K562 (cell line): ENCODE measurements around the gene ATF6B. TPM values are rescaled to one million over a fixed set of nuclear protein-coding genes. Genes with fewer than 3 reads are reported as not detected.
A peak's percentile ranks its signal among the peaks of the same experiment; 100 is the strongest.

Experiments used
- ARID3B ChIP-seq: fragments of 250-450 bp; sonication (Bioruptor Pico); IDR thresholded peaks from 2 replicates; pipeline ENCODE4 v1.4.0; 2020; ENCODE audit warnings: borderline replicate concordance
- ATF2 ChIP-seq: sonication (generic); formaldehyde crosslinking; IDR thresholded peaks from 2 replicates; pipeline ENCODE4 v1.8.1; 2022; ENCODE audit warnings: missing genetic modification reagents
- BRF1 ChIP-seq: IDR thresholded peaks from 3 replicates; pipeline ENCODE4 v1.6.1; 2011; ENCODE audit warnings: borderline replicate concordance, mild to moderate bottlenecking; ENCODE audit not compliant: insufficient read length; ENCODE audit errors: extremely low read depth
- CBX1 ChIP-seq: sonication (generic); IDR thresholded peaks from 2 replicates; pipeline ENCODE4 v1.6.1; 2016; ENCODE audit warnings: antibody characterized with exemption, low read depth, mild to moderate bottlenecking
- ELF1 ChIP-seq: fragments of 200-800 bp; sonication (Bioruptor generic); IDR thresholded peaks from 2 replicates; pipeline ENCODE4 v1.6.1; 2016; ENCODE audit warnings: missing genetic modification characterization, missing compliant biosample characterization
- EZH2 ChIP-seq: IDR thresholded peaks from 2 replicates; pipeline ENCODE4 v1.6.1; 2012; ENCODE audit warnings: low read depth, mild to moderate bottlenecking, inconsistent platforms, low read length, borderline replicate concordance
- MCM7 ChIP-seq, 2 experiments: fragments of 450-650 bp; IDR thresholded peaks; 2 replicates each; pipeline ENCODE4 v1.6.1; 2016 to 2018
- MNT ChIP-seq, 2 experiments: fragments of 450-650 bp; conservative IDR thresholded peaks; 2 replicates each; pipeline ENCODE4 v1.6.1; 2017; ENCODE audit warnings: mild to moderate bottlenecking in 2 of 2, moderate library complexity in 2 of 2
- NR0B1 ChIP-seq: fragments of 450-650 bp; IDR thresholded peaks from one replicate; pipeline ENCODE4 v1.6.1; 2018; ENCODE audit warnings: mild to moderate bottlenecking, moderate library complexity; ENCODE audit not compliant: partially characterized antibody
- NR3C1 ChIP-seq: sonication (generic); formaldehyde crosslinking; IDR thresholded peaks from 2 replicates; pipeline ENCODE4 v1.8.1; 2022; ENCODE audit warnings: missing genetic modification reagents
- POLR2AphosphoS2 ChIP-seq: IDR thresholded peaks from 2 replicates; pipeline ENCODE4 v1.6.1; 2012; ENCODE audit warnings: low read length, improper control_type of control experiment
- RBFOX2 ChIP-seq: fragments of 200-400 bp; formaldehyde crosslinking; IDR thresholded peaks from 2 replicates; pipeline ENCODE4 v1.6.1; 2017; ENCODE audit warnings: low read depth, mild to moderate bottlenecking, low read length, moderate library complexity
- RUNX1 ChIP-seq: sonication (generic); IDR thresholded peaks from 2 replicates; pipeline ENCODE4 v1.6.1; 2016; ENCODE audit warnings: antibody characterized with exemption, low read depth
- SMAD1 ChIP-seq: fragments of 150-350 bp; IDR thresholded peaks from 2 replicates; pipeline ENCODE4 v1.6.1; 2014; ENCODE audit warnings: low read length, low read depth; ENCODE audit not compliant: partially characterized antibody
- ZNF143 ChIP-seq: sonication (generic); formaldehyde crosslinking; IDR thresholded peaks from 2 replicates; pipeline ENCODE4 v1.9.0; 2022; ENCODE audit warnings: mild to moderate bottlenecking, missing genetic modification reagents
- ZNF197 ChIP-seq: fragments of 200-800 bp; sonication (Bioruptor generic); IDR thresholded peaks from 2 replicates; pipeline ENCODE4 v1.6.1; 2016; ENCODE audit warnings: low read depth, missing genetic modification characterization, missing compliant biosample characterization
- ZNF57 ChIP-seq: fragments of 450-650 bp; formaldehyde crosslinking; IDR thresholded peaks from 2 replicates; pipeline ENCODE4 v1.4.0; 2020; ENCODE audit warnings: mild to moderate bottlenecking, moderate library complexity
- ZNF780A ChIP-seq: fragments of 250-450 bp; sonication (Bioruptor Pico); IDR thresholded peaks from 2 replicates; pipeline ENCODE4 v1.5.0; 2021; ENCODE audit warnings: mild to moderate bottlenecking
- ZNF785 ChIP-seq: fragments of 250-450 bp; sonication (Bioruptor Pico); IDR thresholded peaks from 2 replicates; pipeline ENCODE4 v1.4.0; 2020; ENCODE audit warnings: mild to moderate bottlenecking
- polyA plus RNA-seq, 8 experiments: library from polyadenylated mRNA; depleted of rRNA in 4 of 8; stranded (reverse) in 5 of 8; unstranded in 3 of 8; fragments of >200 nt; fragmentation: Nextera tagmentation in 2 of 8; fragmentation: Illumina TruSeq in 1 of 8; extraction: Ambion mirVana in 2 of 8; extraction: Trizol in 1 of 8; gene quantifications; 2 replicates each; pipeline versions ENCODE4 v1.2.1 to v1.2.3, GENCODE V29; 2011 to 2014; ENCODE audit warnings: inconsistent platforms in 1 of 8, missing spikeins in 1 of 8
- total RNA-seq, 7 experiments: library from RNA; depleted of rRNA in 6 of 7; stranded (reverse); fragments of >200 nt in 6 of 7; fragmentation: Illumina TruSeq in 2 of 7; extraction: Trizol in 2 of 7; gene quantifications; 2 replicates each; pipeline versions ENCODE4 v1.2.1 to v1.2.3, GENCODE V29; 2011 to 2021; ENCODE audit warnings: low replicate concordance in 1 of 7
- TF ChIP-seq, protein P1 (sequence below): fragments of 250-450 bp; sonication (Bioruptor Pico); IDR thresholded peaks from 2 replicates; pipeline ENCODE4 v1.5.0; 2021; ENCODE audit warnings: mild to moderate bottlenecking, moderate library complexity

Gene ATF6B
- total and polyA plus RNA-seq, 9 of the 15 experiments (the other 6 are each of a cell fraction or from before 2014, with no cell fraction given) = 20.7 to 131 (median 31.7) TPM

- TF ChIP-seq MNT (conservative IDR thresholded peaks at IDR 0.05) (peak; percentile 34 to 66; a peak in 2 of 4 replicates), ARID3B (CRISPR knock-in tag) (no peak), SMAD1 (peak; percentile 94), NR3C1 (CRISPR knock-in tag) (no peak), CBX1 (no peak), ATF2 (CRISPR knock-in tag) (no peak), NR0B1 (no peak), ZNF197 (CRISPR knock-in tag) (0 out of 2 replicates have a peak, but pooled peaks have one; percentile 33), ZNF780A (CRISPR knock-in tag) (no peak), ZNF143 (no peak), ZNF785 (no peak), BRF1 (no peak), POLR2AphosphoS2 (no peak), EZH2 (peak; percentile 82; the same call in 1 of the 2 replicates), RUNX1 (peak; percentile 75; the same call in 1 of the 2 replicates), RBFOX2 (no peak), ELF1 (tag) (no peak), MCM7 (IDR thresholded peaks at IDR 0.05) (peak in 1 of 2 experiments; percentile 19; a peak in 1 of 4 replicates), ZNF57 (no peak)
- TF ChIP-seq, protein P1, sequence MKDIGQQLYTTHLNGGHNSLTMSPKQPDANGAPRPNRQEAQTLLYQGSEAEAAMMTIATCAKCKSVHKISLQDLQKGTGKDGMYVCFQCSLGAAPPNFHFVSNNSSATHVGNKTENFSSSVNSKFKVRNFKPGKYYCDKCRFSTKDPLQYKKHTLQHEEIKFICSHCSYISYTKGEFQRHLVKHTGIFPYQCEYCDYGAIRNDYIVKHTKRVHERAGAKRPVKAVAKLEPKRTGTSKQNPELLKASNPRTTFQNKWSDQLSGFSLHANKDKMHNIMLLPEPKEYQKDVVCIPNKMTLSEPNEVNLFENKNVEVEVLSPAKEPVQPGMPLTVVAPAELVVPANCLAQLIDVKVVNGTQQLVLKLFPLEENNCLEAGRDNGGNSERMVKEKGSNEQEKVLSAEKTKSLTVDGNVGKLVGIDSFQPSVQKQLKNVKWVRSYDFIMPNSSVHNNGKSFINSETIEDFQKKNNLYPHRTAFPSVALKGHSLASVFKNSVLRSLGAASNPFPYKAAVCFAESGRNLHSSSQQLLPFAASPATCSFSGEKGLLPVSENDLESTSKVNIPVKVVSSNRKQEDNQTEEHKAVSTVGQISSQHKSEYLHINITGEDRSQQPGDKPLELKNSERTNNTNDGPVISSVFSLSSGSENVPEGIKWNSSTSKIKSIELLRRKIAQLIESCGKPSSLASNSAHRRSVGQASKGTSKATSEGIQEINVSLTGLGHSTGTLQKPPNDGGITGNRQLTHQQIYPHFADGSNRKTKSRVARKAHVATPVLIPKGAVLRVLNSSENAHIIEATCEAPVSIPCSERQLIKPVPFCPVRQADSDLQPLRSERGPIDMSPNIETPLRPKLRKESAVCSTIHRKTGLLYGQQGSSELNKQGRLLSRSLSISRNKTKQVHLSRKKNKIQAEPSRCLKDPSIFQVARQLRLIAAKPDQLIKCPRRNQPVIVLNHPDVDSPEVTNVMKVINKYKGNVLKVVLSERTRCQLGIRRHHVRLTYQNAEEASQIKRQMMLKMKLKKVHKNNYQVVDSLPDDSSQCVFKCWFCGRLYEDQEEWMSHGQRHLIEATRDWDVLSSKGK (CRISPR knock-in tag) = no peak
These were observed 3.4 kb upstream of the ATF6B start (continued) for GRCh38 chr6:32131439-32131948.
